Hindlimb muscle (tissue), 1 donor: ENCODE results near the gene MAD1L1. TPM values are rescaled to one million over a fixed set of nuclear protein-coding genes. Genes with fewer than 3 reads are reported as not detected.

Source experiments
- DNase-seq: peaks from one replicate; pipeline ENCODE4 v3.0.0-alpha.2; 2013
- polyA plus RNA-seq: library from polyadenylated mRNA; unstranded; fragments of 120-200 nt; gene quantifications from one replicate; pipeline ENCODE4 v1.2.1, GENCODE V29; 2013; ENCODE audit not compliant: insufficient read length

The MAD1L1 gene
- polyA plus RNA-seq, 1 donor: 27.6 TPM

DNA sequence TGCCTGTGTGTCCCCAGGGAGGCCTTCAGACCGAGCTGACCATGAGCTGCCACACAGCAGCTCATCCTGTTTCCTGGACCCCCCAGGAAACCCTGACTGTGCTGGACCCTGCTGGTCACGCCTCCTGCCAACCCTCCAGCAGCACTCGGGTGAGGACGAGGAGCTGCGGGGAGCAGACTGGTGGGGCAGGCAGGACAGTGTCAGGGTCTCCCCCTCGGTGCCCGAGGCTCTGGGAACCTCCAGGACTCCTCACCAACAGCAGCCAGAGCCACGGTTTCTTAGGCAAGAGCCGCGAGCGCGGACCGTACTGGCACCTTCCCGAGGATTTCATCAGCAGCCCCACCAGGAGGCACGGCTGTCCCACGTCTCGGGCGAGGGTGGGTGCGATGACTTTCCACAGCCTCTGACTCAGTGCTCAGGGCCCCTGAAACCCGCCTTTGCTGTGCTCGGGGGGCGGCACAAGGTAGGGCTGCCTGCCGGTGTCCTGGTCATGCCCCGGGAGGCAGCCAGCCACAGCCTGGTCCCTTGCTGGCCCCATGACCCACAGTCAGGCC, 375.8 kb downstream of the MAD1L1 start:
- no peak for DNase-seq

DNA sequence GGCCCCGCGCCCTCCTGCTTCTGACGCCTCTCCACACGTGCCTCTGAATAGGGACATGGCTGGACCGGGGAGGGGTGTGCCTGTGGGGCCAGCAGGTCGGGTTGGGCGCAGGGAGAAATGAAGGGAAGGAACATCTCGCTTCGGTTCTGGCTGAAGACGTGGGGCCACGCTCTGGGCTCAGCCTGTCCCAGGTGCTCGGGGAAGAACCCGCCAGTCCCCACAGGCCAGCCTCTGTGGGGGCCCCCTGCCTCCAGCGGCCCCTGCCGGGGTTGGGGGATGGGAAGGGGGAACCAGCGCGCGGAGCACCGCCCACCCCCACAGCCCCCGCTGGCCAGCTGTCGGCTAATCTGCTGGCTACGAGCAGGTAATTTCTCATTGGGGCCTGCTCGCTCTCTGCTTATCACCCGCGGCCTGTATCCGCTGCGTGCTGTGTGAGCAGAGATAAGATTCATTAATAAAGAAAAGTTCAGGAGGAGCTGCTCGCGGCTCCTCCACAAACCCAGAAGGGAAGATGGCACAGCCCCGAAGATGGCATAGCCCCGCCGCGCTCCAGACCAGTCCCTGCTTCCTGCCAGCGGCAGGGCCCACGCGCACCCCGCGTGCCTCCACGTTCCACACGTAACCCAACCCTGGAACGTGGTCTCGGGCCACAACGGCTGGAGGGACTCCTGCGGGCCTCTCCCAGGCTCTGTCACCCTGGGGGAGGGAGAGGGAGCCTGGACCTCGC, 376.4 kb downstream of the MAD1L1 start:
- DNase-seq: no peak

DNA sequence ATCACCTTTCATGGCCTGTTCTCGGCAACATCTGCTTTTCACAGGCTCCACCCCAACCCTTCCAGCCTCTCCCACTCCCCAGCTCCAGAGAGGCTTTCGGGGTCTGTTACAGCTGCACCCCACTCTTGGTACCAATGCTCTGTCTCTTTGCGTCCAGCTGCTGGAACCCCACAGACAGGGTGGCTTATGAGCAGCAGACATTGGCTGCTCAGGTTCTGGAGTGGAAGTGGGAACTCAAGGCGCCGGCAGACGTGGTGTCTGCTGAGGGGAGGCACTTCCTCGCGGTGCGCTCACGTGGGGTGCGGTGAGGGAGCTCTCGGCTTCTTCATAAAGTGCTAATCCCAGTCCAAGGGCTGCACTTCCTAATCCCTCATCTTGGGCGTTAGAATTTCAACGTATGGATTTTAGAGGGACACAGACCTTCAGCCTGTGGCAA, 377.0 kb downstream of the MAD1L1 start:
- DNase-seq: no peak

DNA sequence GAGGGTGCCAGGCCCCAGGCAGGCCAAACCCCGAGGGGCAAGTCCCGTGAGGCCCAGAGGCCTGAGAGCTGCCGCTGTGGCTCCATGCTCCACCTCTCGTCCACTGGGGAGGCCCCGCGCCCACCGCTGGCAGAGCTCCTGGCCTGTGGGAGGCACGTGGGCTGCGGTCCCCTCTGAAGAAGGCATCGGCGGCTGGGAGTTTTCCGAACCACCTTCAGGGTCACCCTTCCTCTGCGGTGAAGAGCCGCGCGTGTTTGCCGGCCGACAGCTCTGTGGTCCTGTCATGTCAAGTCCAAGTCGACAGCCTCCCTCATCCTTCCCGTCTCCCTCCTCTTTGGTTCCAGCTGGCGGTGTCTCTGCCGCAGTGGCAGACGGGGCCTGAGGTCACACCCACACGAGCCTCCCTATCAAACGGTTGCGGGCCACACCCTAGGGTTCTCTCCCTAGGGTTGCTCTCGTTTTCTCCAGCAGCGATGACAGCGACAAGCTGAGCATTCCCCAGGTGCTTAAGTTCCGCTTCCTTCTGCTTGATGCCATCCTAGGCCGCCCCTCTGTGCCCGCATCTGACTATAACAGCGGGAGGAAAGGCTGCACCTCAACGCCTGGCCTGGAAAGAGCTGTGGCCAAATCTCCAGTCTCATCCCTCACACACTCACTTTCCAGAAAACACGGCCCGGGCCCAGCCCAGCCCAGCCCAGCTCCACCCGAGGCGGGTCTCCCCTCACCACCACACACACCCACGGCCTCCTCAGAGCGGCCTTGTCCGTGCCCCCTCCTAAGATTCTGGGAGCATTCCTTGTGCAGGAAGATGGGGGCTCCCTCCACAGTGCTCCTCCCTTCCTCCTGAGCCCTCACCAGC, 377.6 kb downstream of the MAD1L1 start:
- DNase-seq: no peak

DNA sequence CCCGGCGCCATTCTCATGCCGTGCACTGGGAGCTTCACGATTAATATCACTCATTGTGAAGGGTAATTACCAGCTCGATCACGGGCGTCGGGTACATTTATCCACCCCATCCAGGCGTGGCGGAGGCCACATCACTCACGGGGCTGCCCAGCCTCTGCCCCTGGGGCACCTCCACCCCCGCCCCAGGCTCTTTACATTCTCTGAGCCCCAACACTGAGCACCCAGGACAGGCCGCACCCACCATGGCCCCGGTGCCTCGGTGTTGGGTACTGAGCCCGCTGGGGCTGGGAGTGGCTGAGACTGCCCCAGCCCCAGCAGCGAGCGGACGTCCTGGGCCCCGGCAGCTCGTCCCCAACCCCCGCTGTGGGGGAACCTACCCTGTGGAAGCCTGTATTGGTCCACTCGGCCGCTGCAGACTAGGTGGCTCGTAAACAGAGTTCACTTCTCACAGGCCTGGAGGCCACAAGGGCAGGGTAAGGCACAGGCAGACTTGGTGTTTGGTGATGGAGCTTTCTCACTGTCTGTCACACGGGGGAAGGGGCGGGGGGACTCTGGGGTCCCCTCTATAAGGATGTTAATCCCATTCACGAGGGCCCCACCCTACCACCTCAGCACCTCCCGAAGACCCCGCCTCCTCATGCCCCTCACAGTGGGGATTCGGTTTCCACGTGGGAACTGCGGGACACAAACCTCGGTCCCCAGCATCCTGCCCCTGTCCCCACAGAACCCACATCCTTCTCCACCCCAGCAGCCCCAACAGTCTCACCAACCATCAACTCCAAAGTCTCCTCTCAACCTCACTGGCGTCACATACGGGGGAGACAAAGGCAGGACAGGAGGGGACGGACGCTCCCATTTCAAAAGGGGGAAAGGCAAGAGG, 378.5 kb downstream of the MAD1L1 start:
- no peak for DNase-seq

DNA sequence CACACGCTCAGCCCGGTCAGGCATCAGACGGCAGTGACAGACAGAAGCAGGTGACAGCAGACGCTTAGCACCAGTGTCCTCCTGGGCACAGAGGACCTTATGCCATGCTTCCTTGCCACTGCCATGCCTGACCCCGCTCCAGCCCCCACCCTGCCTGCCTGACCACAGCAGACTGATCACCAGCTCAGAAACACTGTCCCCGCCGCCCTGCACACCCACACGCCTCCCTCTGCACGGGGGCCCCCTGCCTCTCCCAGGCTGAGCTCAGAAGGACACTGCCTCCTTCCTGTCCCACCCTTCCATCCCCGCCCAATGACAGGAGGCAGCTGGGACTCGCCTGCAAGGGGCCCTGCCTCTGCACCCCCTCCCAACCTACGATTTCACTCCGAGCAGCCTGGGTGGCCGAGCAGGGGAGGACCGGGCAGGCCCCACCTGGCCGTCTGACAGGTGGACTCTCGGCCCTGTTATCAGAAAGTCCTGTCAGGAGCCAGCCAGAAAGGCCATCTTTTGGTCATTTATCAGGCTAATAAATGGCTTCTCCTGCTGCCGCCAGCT, 379.2 kb downstream of the MAD1L1 start:
- no peak for DNase-seq

DNA sequence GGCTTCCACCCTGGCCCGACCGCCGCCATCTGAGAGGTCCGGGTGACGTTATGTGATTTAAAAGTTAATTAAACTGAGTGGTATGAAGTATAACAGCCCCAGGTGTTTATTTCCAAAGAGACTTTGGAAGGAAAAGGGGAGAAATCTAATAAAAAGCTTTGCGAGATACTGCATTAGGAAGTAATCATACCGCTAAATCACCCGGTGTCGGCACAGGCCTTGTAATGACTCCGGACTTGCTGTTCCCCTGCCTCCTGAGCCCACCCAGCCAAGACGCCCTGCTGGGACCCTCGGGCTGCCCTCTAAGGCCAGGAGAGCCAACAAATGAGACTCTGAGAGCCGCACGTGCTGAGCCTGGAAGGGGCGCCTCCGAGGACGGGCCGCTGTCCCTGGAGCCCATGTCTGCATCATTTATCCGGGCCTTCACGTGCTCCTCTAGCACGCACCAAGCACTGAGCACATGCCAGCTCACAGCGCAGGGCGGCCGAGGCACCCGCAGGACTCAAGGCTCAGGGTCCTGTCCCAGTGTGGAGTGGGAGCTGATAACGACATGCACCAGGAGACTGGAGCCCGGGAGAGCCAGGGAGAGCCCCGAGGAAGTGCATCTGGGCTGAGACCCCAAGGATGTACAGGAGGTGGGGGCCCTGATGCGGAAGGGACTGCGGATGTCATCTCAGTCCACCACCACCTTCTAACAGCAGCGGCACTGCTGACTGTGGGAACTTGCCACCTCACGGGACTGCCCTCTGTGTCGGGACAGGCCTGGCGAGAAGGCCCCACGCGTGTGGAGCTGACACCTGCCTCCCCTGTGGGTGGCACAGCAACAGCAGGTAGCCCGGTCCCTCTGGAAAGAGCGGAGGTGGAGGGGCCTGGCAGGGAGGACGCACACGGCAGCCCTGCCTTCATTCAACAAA, 380.0 kb downstream of the MAD1L1 start:
- DNase-seq: no peak

DNA sequence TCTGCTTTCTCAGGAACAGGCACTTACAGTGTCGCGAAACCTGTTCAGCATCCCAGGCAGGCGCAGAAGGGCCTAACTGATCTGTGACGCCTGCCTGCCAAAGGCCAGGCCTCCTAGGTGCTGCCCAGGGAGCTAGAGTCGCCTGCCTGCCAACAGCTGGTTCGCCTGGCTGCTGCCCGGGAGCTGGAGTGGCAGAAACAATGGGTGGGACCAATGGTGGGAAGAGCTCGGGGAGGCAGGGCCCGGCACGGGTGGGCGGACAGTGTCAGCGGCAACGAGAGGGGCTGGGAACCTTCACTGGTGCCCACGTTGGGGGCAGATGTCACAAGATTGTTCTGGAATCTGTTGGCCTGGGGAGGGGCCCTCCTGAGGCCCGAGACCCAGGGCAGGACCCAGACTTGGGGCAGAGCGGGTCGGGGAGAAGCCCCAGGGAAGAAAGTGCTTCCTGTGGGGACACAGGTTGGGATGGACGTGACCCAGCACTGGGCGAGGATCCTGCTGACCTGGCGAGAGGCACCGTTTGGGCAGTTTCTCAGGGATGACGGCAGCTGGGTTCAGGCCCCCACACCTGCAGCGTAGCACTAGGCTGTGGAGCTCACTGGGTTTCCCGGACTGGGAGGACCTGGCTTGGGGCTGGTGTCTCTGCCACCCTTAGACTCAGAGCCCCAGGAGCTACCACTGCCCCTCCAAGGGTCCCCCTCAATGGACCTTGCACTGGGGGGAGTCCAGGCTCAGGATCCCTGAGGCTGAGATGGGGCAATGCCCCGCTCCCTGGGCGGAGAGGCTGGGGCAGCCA, 380.8 kb downstream of the MAD1L1 start:
- no peak for DNase-seq

DNA sequence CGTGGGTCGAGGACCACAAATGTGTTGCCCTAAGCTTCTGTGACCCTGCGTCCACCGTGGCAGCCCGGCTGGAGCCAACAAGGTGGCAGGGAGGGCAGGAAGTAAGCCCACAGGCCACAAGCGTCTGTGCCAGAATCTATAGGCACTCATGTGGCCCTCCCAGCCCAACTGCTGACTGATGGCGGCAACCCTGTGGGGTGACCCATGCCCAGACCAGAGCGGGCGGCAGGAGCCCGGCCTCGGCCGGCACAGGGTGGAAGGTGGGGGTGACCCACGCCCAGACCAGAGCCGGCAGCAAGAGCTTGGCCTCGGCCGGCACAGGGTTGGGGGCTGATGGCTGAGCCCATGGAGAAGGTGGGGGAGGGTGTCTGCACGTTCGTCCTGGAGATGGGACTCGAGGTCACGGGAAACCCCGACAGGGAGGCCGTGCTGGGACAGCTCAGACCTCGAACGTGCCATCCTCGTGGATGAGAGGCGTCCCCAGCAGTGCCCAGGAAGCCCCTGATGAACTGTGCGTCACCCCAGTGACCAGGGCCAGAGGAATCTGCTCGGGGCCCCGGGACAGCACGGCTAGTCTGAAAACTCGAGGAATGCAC, 381.7 kb downstream of the MAD1L1 start:
- no peak for DNase-seq

DNA sequence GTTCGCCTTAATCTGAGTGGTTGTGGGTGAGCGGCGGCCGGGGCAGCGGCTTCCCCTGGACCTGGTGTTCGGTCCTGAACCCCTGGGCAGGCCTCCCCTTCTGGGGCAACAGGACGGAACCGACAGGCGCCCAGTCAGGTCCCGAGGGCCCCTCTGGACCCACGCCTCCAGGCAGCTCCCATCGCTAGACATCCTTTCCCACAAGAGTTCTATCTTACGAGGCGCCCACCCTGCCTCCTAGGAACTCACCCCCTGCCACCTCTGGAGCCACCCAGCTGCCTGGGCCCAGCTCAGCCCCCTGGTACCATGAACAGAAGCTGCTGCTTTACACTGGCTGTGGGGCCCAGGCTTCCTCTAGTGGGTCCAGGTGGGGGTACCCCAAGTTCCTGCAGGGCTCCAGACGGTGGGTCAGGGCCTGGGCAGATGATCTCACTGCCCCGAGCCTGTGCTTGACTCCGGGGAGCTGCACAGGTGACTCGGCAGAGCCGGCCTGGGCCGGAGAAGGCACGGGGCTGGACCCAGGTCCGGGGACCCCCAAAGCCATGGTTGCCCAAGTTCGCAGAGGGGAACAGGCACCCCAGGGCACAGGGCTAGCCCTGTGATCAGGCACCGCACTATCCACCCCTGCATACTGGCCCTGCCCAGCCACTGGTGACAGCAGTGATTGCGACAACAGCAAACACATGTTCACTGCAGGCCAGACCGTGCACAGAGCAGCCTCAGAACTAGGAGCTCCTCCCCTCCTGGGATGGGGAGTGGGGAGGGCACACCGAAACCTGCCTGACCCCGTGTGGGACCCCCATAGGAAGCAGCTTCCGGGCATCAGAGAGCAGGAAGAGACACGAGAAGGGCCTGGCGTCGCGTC, 382.4 kb downstream of the MAD1L1 start:
- no peak for DNase-seq

DNA sequence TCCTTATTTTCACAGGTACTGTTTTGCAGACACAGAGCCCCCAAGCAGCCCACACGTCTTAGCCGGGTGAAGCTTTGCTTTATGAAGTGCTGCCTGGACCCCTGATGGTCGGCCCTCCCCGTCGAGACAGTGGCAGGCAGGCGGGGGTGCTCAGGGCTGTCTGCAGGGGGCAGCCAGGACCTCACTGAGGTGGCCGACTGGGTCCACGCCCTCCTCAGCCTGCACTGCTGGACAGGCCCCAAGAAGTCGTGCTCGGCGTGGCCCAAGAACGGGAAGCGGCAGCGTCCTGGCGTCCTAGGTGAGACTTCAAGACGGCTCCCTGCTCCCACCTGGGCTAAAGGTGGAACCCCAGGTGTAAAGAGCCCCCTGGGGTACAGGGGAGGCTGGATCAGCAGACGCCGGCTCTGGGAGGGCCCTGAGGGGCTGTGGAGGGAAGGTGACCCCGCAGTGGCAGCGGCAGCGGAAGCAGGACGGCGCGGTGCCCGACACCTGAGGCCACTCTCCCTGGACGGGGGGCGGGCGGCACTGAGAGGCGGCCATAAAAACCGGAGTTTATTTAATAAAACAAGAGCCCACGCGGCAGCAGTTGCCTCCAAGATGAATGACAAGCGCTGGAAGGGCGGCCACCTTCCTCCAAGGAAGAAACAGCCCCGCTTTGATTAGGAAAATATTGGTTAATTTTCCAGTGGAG, 383.2 kb downstream of the MAD1L1 start:
- no peak for DNase-seq

DNA sequence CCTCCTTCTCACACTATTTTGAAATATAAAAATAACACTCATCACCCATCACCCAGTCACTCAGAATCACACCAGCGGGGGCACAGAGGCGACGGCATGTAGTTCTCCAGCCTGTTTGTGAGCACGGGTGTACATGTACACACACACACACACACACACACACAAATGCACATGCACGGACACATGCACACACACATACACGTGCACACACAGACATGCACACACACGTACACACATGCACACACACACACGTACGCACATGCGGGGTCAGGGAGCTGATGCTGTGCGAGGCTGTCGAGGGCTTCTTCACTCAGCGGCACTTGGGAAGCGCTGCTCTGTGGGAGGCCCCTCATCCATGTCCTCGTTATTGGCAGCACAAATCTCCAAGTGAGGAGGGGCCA, 383.8 kb downstream of the MAD1L1 start:
- no peak for DNase-seq

DNA sequence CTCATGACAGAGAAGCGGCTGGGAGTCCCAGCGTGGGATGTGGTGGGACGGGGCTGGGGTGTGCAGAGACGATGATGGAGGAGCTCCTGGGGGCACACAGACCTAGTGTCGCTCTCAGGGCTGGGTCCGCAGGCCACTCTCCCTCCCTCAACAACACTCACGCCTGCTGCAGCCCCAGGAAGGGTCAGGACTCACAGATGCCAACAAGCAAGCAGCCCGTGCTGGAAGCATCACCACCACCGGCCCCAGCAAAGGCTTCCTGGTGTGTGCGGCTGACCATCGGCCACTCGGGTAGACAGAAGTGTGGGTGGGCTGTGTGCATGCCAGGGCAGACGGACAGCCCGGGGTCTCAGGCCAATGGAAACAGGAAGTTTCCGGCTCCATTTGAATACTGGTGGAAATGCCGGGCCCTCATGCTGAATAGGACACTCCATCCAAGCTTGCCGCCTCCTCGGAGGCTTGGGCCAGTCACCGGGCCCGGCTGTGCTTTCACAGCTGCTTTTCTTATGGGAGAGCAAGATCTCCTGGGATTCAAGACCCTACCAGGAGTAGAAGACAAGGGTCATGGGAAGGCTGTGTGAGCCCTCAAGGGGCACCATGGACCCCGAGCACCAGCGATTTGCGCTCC, 384.6 kb downstream of the MAD1L1 start:
- no peak for DNase-seq

DNA sequence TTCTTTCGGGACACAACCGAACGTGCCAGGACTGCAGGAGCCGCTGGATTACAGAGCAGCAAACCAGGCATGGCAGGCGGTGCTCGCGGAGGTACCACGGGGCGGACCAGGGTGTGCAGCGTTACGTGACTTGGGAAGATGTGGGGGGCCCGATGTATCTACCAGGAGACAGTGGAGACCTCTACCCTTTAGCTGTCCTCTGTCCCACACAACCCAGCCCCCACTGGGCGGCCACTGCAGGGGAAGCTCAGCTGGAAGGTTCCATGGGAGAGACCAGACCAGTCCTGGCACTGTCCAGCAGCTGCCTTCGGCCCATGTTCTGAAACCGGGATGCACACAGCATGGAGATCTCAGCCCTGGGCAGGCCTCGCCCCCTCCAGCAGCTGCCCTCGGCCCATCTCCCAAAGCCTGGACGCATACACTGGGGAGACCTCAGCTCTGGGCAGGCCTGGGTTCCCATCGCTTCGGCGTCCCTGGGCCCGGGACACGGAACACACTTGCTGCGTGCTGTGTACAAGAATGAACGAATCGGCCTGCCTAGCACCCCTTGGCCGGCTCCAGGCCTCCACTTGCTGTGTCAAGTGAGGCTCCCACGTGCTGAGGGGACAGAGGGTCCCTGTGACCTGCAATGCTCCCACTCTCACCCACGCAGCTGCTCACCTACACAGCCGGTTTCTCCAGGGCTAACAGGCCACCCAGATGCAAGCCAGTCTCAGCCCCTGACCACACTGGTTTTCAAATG, 385.3 kb downstream of the MAD1L1 start:
- no peak for DNase-seq

DNA sequence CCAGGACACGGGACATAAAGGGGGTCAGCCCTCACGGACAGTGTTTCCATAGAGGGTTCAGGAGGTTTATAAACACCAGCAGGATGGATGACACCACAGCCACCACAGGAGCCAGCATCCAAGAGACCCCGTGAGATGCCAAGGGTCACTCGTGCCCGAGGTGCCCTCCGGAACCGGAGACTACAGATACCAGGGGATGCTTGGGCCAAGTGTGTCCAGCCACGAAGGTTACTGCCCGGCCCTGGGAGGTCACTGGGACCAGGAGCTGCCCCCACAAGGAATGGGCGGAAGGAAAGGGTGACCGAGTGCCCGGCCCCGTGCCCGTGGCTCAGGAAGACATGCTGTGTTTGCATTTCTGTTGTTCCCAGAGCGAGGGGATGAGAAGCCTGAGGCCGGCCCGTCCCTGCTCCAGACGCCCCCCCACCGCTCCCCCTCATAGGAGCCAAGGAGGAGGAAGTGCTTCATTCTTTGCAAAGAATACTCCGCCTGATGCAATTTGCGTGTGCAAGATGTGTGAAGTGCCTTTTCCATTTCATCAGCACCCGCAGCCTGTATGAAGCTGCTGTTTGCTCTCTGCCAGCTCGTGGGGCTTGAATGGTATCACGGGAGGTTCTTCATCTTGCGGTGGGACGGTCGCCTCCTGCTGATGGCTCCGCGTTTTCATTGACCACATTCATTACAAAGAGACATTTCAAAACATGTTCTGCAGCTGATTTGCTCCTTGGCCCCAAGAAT, 386.2 kb downstream of the MAD1L1 start:
- no peak for DNase-seq
